ENCODE data around the gene PRKRA.

PRKRA gene

GRCh38 chr2:178450524-178450773, 526 bp downstream of the PRKRA start:
- Histone ChIP-seq H3K27ac (peak overlapping the region; percentile 97), H3K79me2 (peaks cover 3% of the 10 kb centered on the region), H3K4me3 (ENCODE audit: low read depth, low read length) (peak overlapping the region; percentile 82), H2AFZ (peak overlapping the region; percentile 98), H3K9ac (no peak overlapping the region), H3K4me2 (ENCODE audit: low read length) (peak overlapping the region; percentile 55), H3K27me3 (ENCODE audit: control insufficient read depth, insufficient read depth, low read length) (no peaks in the 10 kb centered on the region), H3K4me1 (peaks cover 19% of the 10 kb centered on the region), H3K9me3 (ENCODE audit: control insufficient read depth, low read length) (no peaks in the 10 kb centered on the region), H3K36me3 (ENCODE audit: control insufficient read depth, insufficient read depth, low read length) (no peaks in the 10 kb centered on the region)
- TF ChIP-seq, protein P1, sequence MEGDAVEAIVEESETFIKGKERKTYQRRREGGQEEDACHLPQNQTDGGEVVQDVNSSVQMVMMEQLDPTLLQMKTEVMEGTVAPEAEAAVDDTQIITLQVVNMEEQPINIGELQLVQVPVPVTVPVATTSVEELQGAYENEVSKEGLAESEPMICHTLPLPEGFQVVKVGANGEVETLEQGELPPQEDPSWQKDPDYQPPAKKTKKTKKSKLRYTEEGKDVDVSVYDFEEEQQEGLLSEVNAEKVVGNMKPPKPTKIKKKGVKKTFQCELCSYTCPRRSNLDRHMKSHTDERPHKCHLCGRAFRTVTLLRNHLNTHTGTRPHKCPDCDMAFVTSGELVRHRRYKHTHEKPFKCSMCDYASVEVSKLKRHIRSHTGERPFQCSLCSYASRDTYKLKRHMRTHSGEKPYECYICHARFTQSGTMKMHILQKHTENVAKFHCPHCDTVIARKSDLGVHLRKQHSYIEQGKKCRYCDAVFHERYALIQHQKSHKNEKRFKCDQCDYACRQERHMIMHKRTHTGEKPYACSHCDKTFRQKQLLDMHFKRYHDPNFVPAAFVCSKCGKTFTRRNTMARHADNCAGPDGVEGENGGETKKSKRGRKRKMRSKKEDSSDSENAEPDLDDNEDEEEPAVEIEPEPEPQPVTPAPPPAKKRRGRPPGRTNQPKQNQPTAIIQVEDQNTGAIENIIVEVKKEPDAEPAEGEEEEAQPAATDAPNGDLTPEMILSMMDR (IDR thresholded peaks at IDR 0.05) = no peak

GRCh38 chr2:178449700-178450523, 1.1 kb downstream of the PRKRA start:
- no peaks in the 10 kb centered on the region for H3K27me3 ChIP-seq (ENCODE audit: control insufficient read depth, insufficient read depth, low read length)
- TF ChIP-seq, protein P1 (IDR thresholded peaks at IDR 0.05) = no peak
- H3K9ac ChIP-seq = no peak overlapping the region

DNA sequence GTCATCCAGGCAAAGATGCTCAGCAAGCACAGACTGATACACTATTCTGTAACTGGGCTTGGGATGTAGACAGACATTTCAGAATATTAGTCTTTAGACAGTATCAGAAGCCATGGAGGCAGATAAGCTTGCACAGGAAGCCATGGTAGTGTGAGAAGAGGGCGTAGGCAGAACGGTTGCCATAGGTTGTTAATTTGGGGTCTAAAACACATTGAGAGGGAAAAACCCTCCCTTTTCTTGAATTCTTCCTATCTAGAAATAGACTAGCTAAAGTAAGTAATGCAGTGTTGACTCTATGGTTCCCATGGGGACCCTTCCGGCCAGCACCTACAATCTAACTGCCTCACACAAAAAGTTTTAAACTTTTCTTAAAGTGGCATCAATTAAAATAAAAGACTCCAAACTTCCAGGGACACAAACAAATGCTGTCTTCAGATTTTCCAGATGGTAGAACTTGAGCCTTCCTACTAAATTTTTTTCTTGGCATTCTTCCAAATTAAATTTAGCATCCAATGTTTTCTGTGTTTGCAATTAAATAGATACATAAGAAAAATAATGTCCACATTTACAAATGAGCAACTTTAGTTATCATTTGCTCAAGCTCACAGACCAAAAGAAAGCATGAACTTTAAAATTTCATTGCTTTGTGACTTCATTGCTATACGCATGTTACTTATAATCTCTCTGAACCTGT, 1.9 kb downstream of the PRKRA start:
- no peaks in the 10 kb centered on the region for H3K9me3 ChIP-seq (ENCODE audit: control insufficient read depth, low read length)
- TF ChIP-seq, protein P1 (IDR thresholded peaks at IDR 0.05) = no peak
- no peak overlapping the region for H3K9ac ChIP-seq
- no peaks in the 10 kb centered on the region for H3K36me3 ChIP-seq (ENCODE audit: control insufficient read depth, insufficient read depth, low read length)
- peak overlapping the region; percentile 55 for H3K4me2 ChIP-seq (ENCODE audit: low read length)
- H3K27me3 ChIP-seq (ENCODE audit: control insufficient read depth, insufficient read depth, low read length) = no peaks in the 10 kb centered on the region
- H2AFZ ChIP-seq = no peak overlapping the region
- H3K4me1 ChIP-seq = peaks cover 19% of the 10 kb centered on the region
- no peak overlapping the region for H3K27ac ChIP-seq
- peaks cover 3% of the 10 kb centered on the region for H3K79me2 ChIP-seq
- peak overlapping the region; percentile 82 for H3K4me3 ChIP-seq (ENCODE audit: low read depth, low read length)

More at GRCh38 chr2:178449700-178450523, 1.1 kb downstream of the PRKRA start:
- no peaks in the 10 kb centered on the region for H3K9me3 ChIP-seq (ENCODE audit: control insufficient read depth, low read length)
- H3K4me1 ChIP-seq = peaks cover 19% of the 10 kb centered on the region
- H3K27ac ChIP-seq = peak overlapping the region; percentile 97
- peak overlapping the region; percentile 55 for H3K4me2 ChIP-seq (ENCODE audit: low read length)
- H3K36me3 ChIP-seq (ENCODE audit: control insufficient read depth, insufficient read depth, low read length) = no peaks in the 10 kb centered on the region
- H3K79me2 ChIP-seq = peaks cover 3% of the 10 kb centered on the region
- H3K4me3 ChIP-seq (ENCODE audit: low read depth, low read length) = peak overlapping the region; percentile 82
- H2AFZ ChIP-seq = peak overlapping the region; percentile 98

DNA sequence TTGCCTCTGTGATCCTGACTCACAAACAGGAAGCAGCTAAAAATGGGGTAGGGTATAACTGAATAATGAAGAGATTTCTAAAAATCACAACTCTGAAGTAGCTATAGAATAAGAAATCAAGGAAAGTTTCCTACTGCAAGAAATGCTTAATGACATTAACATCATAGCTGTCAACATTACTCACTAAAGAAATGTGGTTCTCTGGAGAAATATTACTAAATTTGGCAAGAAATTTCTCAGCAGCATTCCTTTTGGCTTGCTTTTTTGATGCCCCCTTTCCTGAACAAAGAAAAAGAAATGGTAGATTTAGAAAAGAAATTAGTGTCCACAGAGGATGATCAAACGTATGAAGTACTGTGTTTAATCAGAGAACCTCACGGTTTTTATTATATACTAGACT, 9.5 kb downstream of the PRKRA start:
- Histone ChIP-seq H2AFZ (no peak overlapping the region), H3K9ac (no peak overlapping the region), H3K4me2 (ENCODE audit: low read length) (no peak overlapping the region), H3K27ac (no peak overlapping the region), H3K36me3 (ENCODE audit: control insufficient read depth, insufficient read depth, low read length) (no peaks in the 10 kb centered on the region), H3K4me1 (no peaks in the 10 kb centered on the region), H3K27me3 (ENCODE audit: control insufficient read depth, insufficient read depth, low read length) (no peaks in the 10 kb centered on the region), H3K4me3 (ENCODE audit: low read depth, low read length) (no peak overlapping the region), H3K79me2 (peaks cover 3% of the 10 kb centered on the region), H3K9me3 (ENCODE audit: control insufficient read depth, low read length) (no peaks in the 10 kb centered on the region)
- TF ChIP-seq, protein P1 (IDR thresholded peaks at IDR 0.05) = no peak

Data from parathyroid adenoma (tissue), 2 donors.